HT-29 (cell line): ENCODE results near the gene LRRC25. TPM values are rescaled to one million over a fixed set of nuclear protein-coding genes. Genes with fewer than 3 reads are reported as not detected.

Experiments used
- DNase-seq: peaks from one replicate; pipeline ENCODE4 v3.0.0-alpha.2; 2015; ENCODE audit warnings: low spot score
- total RNA-seq: library from RNA; depleted of rRNA; stranded (reverse); fragments of >200 nt; shearing (Covaris generic); gene quantifications from 2 replicates; pipeline ENCODE4 v1.2.3, GENCODE V29; 2014; rRNA removed

Gene LRRC25
- not detected in 2 replicates for total RNA-seq

DNA sequence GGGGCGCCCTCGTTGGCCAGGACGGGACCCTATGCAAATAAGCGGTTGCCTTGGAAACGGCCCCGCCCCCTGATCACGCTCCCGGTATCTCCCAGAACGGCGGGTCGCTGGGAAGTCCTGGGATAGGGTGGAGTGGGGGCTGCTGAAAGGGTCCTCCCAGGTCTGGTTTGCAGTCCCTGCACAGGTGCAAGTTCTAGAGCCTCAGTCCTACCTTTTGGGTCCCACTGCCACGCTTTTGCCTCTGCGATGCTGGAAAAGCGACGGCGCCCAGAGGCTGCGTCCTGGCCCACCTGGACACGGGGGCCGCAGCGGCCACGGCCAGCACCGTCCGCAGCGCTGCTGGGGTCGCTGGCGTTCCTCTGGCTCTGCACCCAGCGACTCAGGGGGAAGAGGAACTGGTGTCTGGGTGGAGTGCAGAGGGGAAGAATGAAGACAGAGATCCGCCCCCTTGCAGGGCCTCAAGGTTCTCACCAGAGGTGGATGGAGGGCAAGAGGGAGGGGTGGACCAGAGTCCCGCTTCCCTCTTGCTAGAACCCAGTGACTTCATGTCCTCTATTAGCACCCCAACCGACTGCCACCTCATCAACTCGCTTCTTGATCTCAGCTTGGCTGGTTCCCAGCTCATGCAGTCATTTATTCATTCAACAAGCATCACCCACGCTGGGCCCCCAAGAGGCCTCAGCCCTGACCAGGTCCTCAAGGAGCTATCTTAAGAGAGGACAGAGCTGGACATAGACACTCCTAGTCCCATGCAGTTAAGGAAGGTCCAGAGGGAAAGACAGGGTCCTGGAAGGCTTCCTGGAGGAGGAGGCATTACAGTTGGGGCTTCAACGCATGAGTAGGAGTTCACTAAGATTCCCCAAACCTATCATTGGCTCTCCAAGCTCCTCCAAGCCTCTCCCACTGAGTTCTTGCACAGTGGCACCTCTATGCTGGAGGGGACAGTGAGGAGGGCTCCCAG, at the start of gene LRRC25:
TSS of gene LRRC25 (minus strand) at position 381 of the 961 bp plus-strand sequence. CDS start 659 bp downstream, outside the sequence.
- DNase-seq = no peak

DNA sequence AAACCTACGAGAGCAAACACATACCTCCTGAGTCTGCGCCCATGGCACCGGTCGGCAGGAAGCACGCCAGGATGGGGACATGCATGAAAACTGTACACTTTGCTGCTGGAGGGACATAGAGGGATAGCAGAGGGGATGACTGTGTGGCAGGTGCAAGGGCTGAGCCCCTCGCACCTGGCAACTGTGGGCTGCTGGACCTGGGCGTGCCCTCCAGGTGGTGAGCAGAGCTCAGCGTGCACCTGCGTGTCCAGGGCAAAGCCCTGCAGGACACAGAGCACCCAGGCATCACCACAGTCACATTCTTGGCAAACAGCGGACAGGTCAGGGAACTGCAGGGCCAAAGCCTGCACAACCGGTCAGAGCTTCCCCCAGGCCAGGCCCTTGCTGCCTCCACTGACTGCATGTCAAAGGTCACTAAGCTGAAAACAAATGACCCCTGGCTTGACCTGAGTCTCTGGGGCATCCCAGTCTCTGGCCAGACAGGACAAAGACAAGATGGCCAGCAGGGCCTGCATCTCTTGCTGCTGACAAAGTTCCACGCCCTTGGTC, 49.5 kb upstream of the LRRC25 start:
- DNase-seq = no peak

DNA sequence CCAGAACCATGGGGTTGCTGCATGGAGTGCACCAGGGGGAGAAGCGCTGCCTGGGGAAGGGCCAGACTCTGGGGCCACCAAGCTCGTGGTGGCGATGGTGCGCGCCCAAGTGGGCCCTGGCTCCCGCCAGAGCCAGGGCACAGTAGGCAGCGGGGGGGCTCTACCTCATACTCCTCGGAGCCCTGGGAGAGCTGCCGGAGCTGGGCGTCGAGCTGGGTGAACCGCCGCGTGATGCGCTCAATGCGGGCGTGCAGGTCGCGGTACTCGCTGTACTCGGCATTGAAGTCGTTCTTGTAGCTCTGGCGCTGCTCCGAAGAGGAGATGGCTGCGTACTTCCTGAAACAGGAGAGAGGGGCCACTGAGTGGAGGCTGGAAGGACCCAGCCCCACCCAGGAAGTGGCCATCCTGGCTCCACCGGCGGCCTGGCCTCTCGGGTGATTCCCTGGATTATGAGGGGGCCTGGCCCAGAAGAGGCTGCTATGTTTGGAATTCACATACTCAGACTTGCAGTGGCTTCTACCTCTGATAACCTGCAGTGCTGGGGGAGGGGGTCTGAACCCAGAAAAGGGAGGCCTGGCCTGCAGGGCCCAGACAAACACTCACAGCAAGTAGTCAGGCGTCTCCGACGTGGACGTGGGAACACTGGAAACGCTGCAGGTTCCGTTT, 48.9 kb upstream of the LRRC25 start:
- no peak for DNase-seq

DNA sequence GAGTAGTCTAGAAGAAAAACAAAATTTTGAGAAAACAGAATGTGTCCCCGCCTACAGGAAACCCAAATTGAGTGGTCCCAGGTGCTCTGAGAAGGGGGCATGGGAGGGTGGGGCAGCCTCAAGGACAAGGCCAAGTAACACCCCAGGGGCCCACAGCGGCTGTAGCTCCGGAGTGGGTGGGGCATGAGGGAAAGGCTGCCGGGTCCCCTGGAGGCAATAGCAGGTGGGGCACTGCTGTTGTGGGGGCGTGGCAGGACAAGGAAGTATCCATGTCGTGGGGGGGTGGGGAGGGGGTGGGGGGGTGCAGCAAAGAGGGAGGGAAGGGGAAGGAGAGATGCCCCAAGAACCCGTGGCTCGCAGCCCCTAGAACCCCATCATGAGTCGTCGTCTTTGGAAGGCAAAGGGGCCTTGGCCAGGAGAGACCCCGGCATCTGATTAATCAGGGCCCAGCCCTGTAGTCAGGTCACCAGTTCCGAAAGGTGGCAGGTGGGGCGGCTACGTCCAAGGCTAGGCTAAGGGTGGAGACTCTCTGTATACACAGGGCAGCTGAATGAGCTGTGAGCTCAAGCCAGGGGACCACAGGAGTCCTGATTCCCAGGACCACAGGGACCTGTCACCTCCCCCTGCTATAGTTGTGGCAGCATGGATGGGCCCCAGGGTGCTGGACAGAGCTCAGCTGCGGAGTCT, 48.0 kb upstream of the LRRC25 start:
- no peak for DNase-seq

DNA sequence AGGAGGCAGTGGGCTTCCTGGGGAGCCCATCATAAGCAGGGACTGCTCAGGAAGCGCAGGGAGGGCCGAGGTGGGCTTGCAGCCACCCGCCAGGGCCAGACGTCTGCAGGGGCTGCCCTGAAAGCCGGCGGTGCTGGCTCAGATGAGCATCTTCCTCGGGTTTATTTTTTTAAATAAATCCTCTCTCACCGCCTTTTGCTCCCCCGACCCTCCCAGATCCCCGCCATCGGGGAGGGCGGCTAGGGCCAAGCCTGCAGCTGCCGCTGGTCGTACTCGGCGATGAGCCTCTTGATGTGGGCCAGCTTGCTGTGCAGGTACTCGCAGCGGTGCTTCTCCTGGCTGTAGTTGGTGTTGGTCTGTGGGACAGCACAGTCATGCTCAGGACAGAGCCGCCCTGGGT, 47.1 kb upstream of the LRRC25 start:
- DNase-seq = no peak

DNA sequence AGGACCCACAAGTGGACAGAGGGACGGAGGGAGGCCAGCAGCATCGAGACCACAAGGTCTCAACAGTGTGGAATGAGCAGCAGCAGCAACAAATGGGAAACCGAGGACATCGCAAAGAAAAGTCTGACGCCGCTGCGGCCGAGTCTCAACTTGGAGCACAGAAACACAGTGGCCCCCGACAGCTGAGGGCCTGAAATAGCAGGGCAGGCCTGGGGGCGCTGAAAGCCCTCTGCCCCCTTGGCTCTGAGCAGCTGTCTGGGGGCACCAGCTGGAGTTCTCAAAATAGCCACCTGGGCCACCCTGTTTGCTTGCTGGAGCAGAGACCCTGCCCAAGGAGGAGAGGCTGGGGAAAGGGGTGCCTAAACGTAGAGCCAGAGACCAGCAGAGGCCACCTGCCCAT, 46.4 kb upstream of the LRRC25 start:
- DNase-seq = no peak

DNA sequence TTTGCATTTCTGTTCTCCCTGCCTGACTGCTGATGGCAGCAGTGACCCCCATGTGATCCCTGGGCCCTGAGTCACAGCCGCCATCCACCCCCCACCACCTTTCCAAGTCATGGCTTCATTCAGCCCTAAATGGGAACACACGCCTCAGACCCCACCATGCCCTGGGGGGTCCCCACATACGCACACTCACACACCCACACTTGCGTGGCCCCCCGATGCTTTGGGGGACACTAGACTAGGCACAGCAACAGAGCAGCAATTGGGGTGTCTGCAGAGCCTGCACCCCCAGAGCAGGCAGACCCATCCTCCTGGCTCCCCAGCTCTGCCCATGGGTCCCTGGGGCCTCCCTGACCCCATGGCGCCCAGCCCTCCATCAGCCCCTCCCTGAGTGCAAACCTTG, 46.0 kb upstream of the LRRC25 start:
- no peak for DNase-seq

DNA sequence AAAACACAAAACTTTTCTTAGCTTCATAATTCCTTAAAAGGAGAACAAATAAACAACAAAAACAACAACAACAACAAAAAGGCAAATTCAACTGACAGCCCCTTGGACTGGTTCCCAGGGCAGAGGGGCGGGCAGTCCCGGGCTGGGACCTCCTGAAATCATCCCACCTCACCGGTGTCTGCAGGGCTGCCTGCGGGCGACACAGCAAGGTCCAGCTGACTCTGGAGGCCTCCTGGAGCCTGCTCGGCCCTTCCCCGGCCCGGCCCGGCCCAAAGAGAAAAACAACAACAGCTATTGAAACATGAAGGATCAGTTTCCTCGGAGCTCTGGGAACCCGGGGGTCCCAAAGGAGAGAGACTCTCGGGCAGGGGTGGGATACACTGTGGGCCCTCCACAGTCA, 45.5 kb upstream of the LRRC25 start:
- no peak for DNase-seq

DNA sequence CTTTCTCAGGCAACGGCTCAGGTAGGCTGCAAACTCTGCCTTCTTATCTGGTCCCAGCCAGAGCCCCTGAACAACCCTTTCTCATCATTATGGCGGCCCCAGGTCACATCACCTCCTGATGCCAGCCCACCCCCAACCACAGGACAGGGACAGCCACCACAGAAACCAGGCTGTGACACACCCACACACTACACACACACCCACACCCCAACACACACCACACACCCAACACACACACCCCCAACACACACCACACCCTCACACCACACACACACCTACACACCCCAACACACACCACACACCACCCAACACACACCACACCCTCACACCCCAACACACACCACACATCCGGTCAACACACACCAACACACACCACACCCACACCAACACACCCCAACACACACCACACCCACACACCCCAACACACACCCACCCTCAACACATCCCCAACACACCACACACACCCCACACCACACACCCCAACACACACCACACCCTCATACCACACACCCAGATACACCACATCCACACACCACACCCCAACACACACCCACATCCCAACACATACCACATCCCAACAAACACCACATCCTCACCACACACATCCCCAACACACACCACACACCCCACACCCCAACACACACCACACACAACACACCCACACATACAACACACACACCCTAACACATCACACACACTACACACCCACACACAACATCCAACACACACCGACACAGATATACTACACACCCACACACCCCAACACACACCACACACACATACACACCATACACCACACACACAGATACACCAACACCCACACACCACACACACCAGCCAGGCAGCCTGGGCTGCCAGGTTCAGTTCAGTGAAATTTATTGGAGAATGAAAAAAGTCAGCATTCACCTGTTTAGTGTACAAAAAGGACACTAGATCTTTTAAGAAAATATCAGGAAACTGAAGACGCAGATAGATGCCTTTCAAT, 44.7 kb upstream of the LRRC25 start:
- no peak for DNase-seq

DNA sequence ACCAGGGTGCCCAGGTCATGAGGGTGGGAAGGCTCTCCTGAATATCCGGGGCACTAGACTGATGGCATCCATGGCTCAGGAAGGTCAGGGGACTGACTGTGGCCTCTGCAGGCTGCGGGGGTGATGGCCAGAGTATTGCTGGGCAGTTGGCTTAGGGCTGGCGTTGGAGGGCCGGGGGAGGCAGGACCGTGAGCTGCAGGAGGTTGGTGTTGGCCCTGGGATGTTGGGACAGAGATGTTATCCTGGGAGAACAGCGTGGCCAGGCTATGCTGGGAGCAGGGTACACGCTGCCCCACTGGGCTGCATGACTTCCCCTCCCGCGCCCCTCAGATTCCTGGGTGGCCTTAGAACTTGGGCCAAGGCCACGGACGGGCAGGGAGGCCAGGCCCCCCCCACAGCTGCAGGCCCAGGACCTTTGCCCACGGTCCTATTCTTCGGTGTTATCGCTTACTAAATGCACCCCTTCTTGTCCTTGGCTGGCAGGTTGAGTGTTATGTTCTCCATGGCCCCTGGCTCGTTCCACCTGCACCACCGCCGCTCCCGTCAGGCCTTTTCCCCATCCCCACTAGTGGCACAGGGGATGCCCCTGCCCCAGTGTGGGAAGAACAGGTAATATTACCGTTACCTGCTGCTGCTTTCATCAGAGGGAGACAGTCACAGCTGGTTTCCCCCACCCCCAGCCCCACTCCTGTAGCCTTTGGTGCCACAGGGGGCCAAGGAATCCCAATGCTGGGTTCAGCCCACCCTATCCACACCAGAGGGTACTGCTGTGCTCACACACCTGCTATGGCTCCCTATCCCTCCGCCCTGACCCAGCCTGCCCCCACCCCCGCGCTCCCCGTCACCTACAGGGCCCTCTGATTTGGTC, 43.7 kb upstream of the LRRC25 start:
- no peak for DNase-seq

DNA sequence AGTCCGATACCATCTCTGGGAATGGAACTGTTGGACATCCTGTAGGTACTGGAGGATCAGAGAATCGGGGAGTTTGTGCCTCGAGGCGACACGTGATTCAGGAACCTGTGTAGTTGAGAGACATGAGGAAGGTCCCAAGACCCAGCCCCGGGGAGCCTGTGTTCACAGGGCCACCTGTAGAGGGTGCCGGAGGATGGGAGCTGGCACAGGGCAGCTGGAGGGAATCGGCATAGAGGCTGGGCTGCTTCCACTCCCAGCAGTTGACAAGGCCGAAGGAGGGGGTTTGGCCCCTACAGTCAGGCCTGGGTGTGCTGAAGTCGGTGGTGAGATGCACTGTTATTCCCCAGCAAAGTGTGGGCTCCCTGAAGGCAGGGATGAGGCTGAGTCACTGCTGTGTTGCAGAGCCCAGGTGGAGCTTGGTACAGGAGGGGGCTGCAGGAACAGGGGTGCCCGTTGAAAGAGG, 43.0 kb upstream of the LRRC25 start:
- peak; percentile 41 for DNase-seq

DNA sequence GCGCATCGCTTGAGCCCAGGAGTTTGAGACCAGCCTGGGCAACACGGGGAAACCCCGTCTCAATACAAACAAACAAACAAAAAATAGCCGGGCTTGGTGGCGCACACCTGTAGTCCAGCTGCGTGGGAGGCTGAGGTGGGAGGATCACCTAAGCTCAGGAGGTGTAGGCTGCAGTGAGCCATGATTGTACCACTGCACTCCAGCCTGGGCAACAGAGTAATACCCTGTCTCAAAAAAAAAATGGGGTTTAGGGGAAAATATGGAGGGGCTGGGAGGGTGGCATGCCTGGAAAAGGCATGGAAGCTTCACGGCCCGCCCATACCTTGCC, 42.5 kb upstream of the LRRC25 start:
- DNase-seq = no peak

DNA sequence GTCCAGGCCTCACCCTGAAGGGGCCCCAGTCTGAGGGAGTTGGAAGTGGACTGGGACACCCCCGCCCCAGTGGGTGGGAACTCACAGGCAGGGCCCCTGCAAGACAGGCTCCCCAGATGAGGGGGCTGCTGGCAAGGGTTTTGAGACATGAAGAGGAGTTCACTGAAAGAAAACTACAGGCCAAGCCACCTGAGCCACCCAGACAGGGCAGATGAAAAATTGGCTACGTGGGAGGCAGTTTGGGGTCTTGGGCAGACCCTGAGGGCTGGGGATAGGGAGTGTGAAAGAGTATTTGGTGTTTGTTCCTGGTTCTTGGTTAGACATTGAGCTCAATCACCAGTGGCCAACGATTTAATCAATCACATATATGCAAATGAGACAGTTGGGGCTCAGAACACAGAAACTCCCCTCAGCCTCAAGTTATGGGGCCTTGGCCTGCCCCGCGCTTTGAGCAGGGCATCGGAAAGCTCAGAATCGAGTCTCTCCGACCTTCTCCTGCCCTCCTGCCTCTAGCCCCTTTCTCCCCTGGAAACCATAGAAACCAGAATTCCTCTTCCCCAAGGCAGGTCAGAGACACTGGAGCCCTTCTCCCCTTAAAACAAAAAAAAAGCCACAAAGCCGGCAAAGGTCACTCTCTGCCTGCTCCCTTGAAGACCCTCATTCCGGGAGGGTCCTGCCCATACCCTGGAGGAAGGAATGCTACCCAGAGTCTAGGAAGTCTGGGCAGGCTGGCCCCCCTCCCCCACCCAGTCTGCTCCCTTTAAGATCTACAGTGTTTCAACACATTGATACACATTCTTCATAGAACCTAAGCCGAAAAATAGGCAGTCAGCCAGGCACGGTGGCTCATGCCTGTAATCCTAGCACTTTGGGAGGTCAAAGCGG, 41.8 kb upstream of the LRRC25 start:
- no peak for DNase-seq

DNA sequence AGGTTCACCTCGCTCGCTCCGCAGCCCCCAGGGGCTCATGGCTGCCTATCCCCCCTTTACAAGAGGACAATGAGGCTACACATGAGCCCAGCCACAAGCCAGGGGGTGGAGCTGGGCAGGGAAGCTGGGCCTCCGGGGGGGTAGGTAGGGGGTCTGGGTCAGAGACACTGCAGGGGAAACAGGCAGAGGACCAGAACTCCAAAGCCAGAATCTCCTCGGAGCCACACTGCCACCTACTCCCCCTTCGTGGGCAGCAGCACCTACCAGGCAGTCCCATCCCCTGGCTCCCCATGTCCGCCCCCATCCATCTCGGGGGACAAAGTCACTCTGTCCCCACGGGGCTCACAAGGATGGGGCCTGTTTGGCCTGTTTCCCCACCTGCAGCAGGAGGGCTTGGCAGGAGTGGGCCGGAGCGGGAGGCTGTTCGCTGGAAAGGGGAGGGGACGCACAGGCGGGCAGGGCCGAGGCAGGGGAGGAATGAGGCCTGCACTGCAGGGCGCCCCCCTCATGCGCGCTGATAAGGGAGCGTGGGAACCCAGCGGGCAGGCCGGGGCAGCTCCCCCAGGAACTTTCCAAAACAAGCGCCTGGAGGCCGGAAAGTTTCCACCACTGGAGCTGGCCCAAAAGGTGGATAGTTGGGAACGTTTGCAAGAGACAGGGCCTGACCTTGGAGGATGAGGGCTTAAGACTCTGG, 41.1 kb upstream of the LRRC25 start:
- DNase-seq = no peak

DNA sequence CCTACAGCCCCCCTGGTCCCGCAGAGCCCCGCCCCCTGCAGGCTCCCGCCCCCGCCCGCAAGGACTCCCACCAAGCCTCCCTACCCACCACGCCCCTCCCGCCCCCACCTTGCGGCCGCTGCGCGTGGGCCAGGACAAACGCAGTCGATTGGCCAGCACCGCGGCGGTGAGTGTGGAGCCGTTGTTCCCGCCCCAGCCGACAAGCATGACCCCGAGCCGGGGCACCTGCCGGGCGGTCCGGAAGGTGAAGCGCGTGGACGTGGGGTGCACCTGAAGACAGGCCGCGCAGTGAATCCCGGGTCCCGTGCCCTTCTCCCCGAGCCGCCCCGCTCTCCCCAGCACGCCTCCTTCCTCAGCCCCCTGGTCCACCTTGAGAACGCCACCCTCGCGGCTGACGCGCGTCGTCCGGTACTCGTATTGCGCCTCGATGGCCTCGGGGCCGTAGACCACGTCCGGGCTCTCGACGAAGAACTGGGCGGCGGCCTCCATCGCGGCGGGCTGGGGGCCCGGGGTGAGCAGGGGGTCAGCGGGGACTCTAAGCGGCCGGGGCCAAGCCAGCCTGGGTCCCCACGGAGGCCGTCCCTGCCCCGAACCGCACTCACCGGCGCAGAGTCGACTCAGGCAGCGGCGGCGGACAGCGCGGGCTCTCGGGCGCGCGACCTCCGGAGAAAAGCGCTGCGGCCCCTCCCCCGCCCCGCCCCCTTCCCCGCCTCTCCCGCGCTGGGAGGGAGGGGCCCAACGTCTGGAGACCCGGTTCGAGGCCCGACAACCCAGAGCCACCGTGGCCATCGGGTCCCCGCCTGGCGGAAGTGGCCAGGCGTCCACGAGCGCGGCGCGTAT, 40.3 kb upstream of the LRRC25 start, which contains the start of gene ISYNA1:
TSS of gene ISYNA1 (minus strand) at position 643 of the 840 bp plus-strand sequence. CDS start at position 489, 154 bp downstream.
- no peak for DNase-seq

DNA sequence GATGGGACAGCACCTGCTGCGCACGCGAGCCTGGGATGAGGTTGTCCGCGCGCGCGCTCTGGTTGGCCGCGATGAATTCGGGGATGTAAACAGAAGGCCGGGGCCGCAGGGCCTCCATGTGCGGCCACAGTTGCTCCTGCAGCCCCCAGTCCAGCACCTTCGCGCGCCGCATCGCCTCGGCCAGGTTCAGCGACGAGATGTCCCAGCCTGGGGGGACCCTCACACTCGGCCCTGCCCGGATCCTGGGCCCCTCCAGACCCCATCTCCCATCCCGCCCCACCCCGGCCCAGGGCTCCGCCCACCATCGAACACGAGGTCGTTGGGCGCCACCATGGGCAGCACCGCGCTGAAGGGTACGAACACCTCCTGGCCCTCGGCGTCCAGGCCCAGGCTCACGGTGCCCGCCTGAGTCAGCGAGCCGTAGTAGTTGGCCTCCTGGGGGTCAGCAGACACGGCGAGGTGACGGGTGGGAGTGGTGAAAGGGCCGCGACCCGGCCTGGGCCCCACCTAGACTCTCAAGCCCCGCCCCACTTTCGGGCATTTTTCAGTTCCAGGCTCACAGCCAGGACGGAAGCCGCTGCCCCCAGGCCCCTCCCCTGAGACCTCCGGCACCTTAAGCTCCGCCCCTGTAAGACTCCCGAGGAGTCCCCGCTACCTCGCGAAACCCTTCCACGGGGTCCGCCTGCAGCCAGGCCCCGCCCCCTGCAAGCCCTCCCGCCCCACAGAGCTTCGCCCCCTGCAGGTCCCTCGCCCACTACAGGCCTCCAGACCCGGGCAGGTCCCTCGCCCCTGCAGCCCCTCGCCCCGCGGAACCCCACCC, 39.5 kb upstream of the LRRC25 start:
- DNase-seq = peak; percentile 27
